Panc1 (cell line): ENCODE data around the gene SEMA4D. TPM values are rescaled to one million over a fixed set of nuclear protein-coding genes. Genes with fewer than 3 reads are reported as not detected.

Experiments used
- ATAC-seq: fragments of 200-7000 bp; cut with Tn5 transposase; 2 replicates; pipeline ENCODE4 v1.9.1; 2020; ENCODE audit warnings: mild to moderate bottlenecking, moderate library complexity
- BruUV-seq: library from RNA; stranded (reverse); fragments of 400-500 nt; replicated peaks from 2 replicates; lab custom pipeline; 2021; lab: Mats Ljungman, UMichigan
- CTCF ChIA-PET: fragments of 300-600 bp; sonication (Branson Sonifier 250); formaldehyde crosslinking; loops from one replicate; lab custom pipeline; 2022; ENCODE audit warnings: antibody characterized with exemption; lab: Charles Lee
- POLR2A ChIA-PET: fragments of 300-600 bp; sonication (Branson Sonifier 250); formaldehyde crosslinking; loops from one replicate; lab custom pipeline; 2022; ENCODE audit warnings: antibody characterized with exemption; lab: Charles Lee
- DNase-seq: peaks from one replicate; pipeline ENCODE4 v3.0.0-alpha.2; 2010; ENCODE audit warnings: low read depth, low spot score
- H3K27ac ChIP-seq: 2 replicates; pipeline ENCODE4 v1.5.1; 2011; ENCODE audit warnings: mild to moderate bottlenecking, low read length, inconsistent platforms
- H3K27me3 ChIP-seq: fragments of 200-500 bp; sonication (Bioruptor generic); 2 replicates; pipeline ENCODE4 v1.6.0; 2014; ENCODE audit warnings: low read length, inconsistent platforms; ENCODE audit not compliant: control insufficient read depth, insufficient read depth
- H3K36me3 ChIP-seq: fragments of 200-500 bp; sonication (Bioruptor generic); 2 replicates; pipeline ENCODE4 v1.5.1; 2014; ENCODE audit warnings: inconsistent platforms, mild to moderate bottlenecking, low read length, moderate library complexity; ENCODE audit not compliant: control insufficient read depth, insufficient read depth
- H3K4me1 ChIP-seq: 2 replicates; pipeline ENCODE4 v1.5.1; 2011; ENCODE audit warnings: inconsistent platforms, mild to moderate bottlenecking, low read length, moderate library complexity; ENCODE audit not compliant: control insufficient read depth, insufficient read depth
- H3K4me3 ChIP-seq, 2 experiments: 2 replicates each; pipeline ENCODE4 v1.5.1; 2011 to 2012; ENCODE audit warnings: low read depth in 2 of 2, low read length in 2 of 2, mild to moderate bottlenecking in 2 of 2, inconsistent platforms in 1 of 2, moderate library complexity in 1 of 2
- H3K9me3 ChIP-seq: fragments of 200-500 bp; sonication (Bioruptor generic); 2 replicates; pipeline ENCODE4 v1.5.1; 2014; ENCODE audit warnings: low read depth, mild to moderate bottlenecking, inconsistent platforms, low read length, moderate library complexity; ENCODE audit not compliant: control insufficient read depth, insufficient read depth
- CTCF ChIP-seq: fragments of 450-650 bp; IDR thresholded peaks from 2 replicates; pipeline ENCODE4 v1.5.1; 2017; ENCODE audit warnings: mild to moderate bottlenecking
- POLR2AphosphoS5 ChIP-seq: IDR thresholded peaks from 2 replicates; pipeline ENCODE4 v1.6.1; 2012; ENCODE audit warnings: mild to moderate bottlenecking, low read depth, low read length, moderate library complexity
- REST ChIP-seq, 2 experiments: IDR thresholded peaks; 2 replicates each; pipeline ENCODE4 v1.6.1; 2011 to 2012; ENCODE audit warnings: low read depth in 2 of 2, control low read depth in 1 of 2, low read length in 1 of 2, mild to moderate bottlenecking in 1 of 2, moderate library complexity in 1 of 2; ENCODE audit not compliant: insufficient read depth in 1 of 2
- SIN3A ChIP-seq: IDR thresholded peaks from 2 replicates; pipeline ENCODE4 v1.6.1; 2012; ENCODE audit warnings: low read depth, mild to moderate bottlenecking, low read length, moderate library complexity, borderline replicate concordance; ENCODE audit not compliant: insufficient read depth
- TCF7L2 ChIP-seq: IDR thresholded peaks from 2 replicates; pipeline ENCODE4 v1.6.1; 2011; ENCODE audit warnings: mild to moderate bottlenecking, low read depth, low read length, inconsistent platforms
- in situ Hi-C: cut with HindIII; loops from 2 replicates; pipeline ENCODE4 v1.10.0; 2016; ENCODE audit warnings: low sequenced_read_pairs, low pct_unique_long_range_greater_than_20kb
- intact Hi-C: fragments of 100-400 bp; cut with micrococcal nuclease; formaldehyde crosslinking; loops from one replicate; pipeline ENCODE4 v1.10.0; 2022; ENCODE audit not compliant: unreplicated experiment
- total RNA-seq: library from RNA; stranded (reverse); gene quantifications from one replicate; pipeline ENCODE4 v1.2.1, GENCODE V29; 2021; ENCODE audit not compliant: unreplicated experiment

Gene SEMA4D
- total RNA-seq, 1 experiment from 2014 or later = 6.5 TPM

GRCh38 chr9:89349607-89350006 lies 148.3 kb downstream of the SEMA4D start:
- no peaks in the 10 kb centered on the region for H3K4me1 ChIP-seq
- H3K27ac ChIP-seq = no peak overlapping the region
- ChIA-PET CTCF (no interaction called here), POLR2A (interaction anchor here (0.7 kb wide), 1 partner anchor 10 kb away, joined by 3 read pairs; no protein-coding TSS in a partner anchor)
- in situ Hi-C loops = no loop called here
- TF ChIP-seq REST (IDR thresholded peaks at IDR 0.05; ENCODE audit: insufficient read depth in 1 of 2, low read depth in 2 of 2, low read length in 1 of 2) (no peak), SIN3A (no peak), POLR2AphosphoS5 (no peak), CTCF (no peak), TCF7L2 (no peak)
- BruUV-seq = no TSS peak
- intact Hi-C loops = no loop called here
- peaks cover 6% of the 10 kb centered on the region for H3K36me3 ChIP-seq
- no peaks in the 10 kb centered on the region for H3K9me3 ChIP-seq
- DNase-seq = no peak
- H3K27me3 ChIP-seq = no peaks in the 10 kb centered on the region
- ATAC-seq = no peak
- no peak overlapping the region for H3K4me3 ChIP-seq

- CTCF ChIA-PET = no interaction called here
These were observed 150.3 kb downstream of the SEMA4D start for GRCh38 chr9:89347651-89348050.

More at GRCh38 chr9:89347651-89348050, 150.3 kb downstream of the SEMA4D start:
- no peaks in the 10 kb centered on the region for H3K27me3 ChIP-seq
- H3K36me3 ChIP-seq = peaks cover 6% of the 10 kb centered on the region
- no peak for ATAC-seq
- no peak for TF ChIP-seq REST (IDR thresholded peaks at IDR 0.05; ENCODE audit: insufficient read depth in 1 of 2, low read depth in 2 of 2, low read length in 1 of 2)
- TF ChIP-seq TCF7L2 = no peak
- TF ChIP-seq SIN3A = no peak
- TF ChIP-seq CTCF = no peak
- no peak for TF ChIP-seq POLR2AphosphoS5
- in situ Hi-C loops (no loop called here), intact Hi-C loops (no loop called here)
- H3K27ac ChIP-seq = no peak overlapping the region
- no peak for DNase-seq
- no TSS peak for BruUV-seq
- POLR2A ChIA-PET = no interaction called here
- no peak overlapping the region for H3K4me3 ChIP-seq
- H3K4me1 ChIP-seq = no peaks in the 10 kb centered on the region
- H3K9me3 ChIP-seq = no peaks in the 10 kb centered on the region
